Right lobe of liver (tissue), 6 donors: Measurements from ENCODE around the gene OOSP4B. TPM values are rescaled to one million over a fixed set of nuclear protein-coding genes. Genes with fewer than 3 reads are reported as not detected.
"Not testable (repeated sequence)": the region's sequence is repeated elsewhere in the genome, so short reads cannot be mapped to it uniquely, and the experiment has no call there.

Experiments
- ATAC-seq, 4 donors: fragments of 200-7000 bp; cut with Tn5 transposase; one replicate each; pipeline ENCODE4 v1.9.1; 2020; ENCODE audit warnings: mild to moderate bottlenecking in 4 of 4, moderate library complexity in 4 of 4
- DNase-seq, 3 donors: peaks; one replicate each; pipeline ENCODE4 v3.0.0-alpha.2; 2020
- H3K27ac ChIP-seq, 3 donors: fragments of 200-600 bp; one replicate each; pipeline ENCODE4 v1.8.0; 2022
- H3K27me3 ChIP-seq, 2 donors: fragments of 200-600 bp; one replicate each; pipeline ENCODE4 v1.8.0; 2022
- H3K36me3 ChIP-seq, 4 donors: fragments of 200-600 bp; sonication (generic) in 1 of 4; one replicate each; pipeline versions ENCODE4 v1.5.1 to v1.8.0; 2017 to 2022; ENCODE audit warnings: control low read depth in 1 of 4
- H3K4me1 ChIP-seq, 4 donors: fragments of 200-600 bp; sonication (generic) in 1 of 4; one replicate each; pipeline versions ENCODE4 v1.5.1 to v1.8.0; 2017 to 2022; ENCODE audit warnings: control low read depth in 1 of 4
- H3K4me3 ChIP-seq, 3 donors: fragments of 200-600 bp; one replicate each; pipeline ENCODE4 v1.8.0; 2022
- H3K9me3 ChIP-seq, 4 donors: fragments of 200-600 bp; sonication (generic) in 1 of 4; one replicate each; pipeline versions ENCODE4 v1.5.1 to v1.8.0; 2017 to 2022; ENCODE audit warnings: control low read depth in 1 of 4
- CTCF ChIP-seq, 4 donors: fragments of 200-600 bp in 3 of 4; fragments of 450-650 bp in 1 of 4; IDR thresholded peaks; one replicate each; pipeline versions ENCODE4 v1.5.1 to v1.8.0; 2016 to 2022; ENCODE audit warnings: antibody characterized with exemption in 4 of 4, mild to moderate bottlenecking in 2 of 4
- POLR2A ChIP-seq: fragments of 450-650 bp; IDR thresholded peaks from one replicate; pipeline ENCODE4 v1.6.1; 2017; ENCODE audit warnings: antibody characterized with exemption, mild to moderate bottlenecking
- WGBS: methylation state at CpG from one replicate; pipeline ENCODE4 v1.1.6; 2018; ENCODE audit warnings: low coverage, low lambda C conversion rate; ENCODE audit not compliant: insufficient coverage; ENCODE audit errors: missing lambda C conversion rate; 5-methylcytosine and 5-hydroxymethylcytosine counted together
- intact Hi-C, 2 donors: fragments of 100-400 bp; cut with DNase I; formaldehyde crosslinking; loops; one replicate each; pipeline versions ENCODE4 v1.11.2 to v1.14.1; 2022
- total RNA-seq, 6 experiments: library from RNA; depleted of rRNA in 2 of 6; stranded (reverse); fragments of >200 nt in 2 of 6; fragmentation: NEBNext Ultra II Directional in 3 of 6; extraction: Animal tissue kit (Norgen Biotek cat#: 25700) in 3 of 6; gene quantifications; one replicate each; pipeline versions ENCODE4 v1.1.0 to v1.2.4, GENCODE V29; 2016 to 2023
- donor health status: DM: no; HTN: yes; CAD: no.
- donor health status: DM: no; HTN: no; CAD: no.
- donor health status: DM: no; HTN: no; CAD: no.
- donor health status: DM: no; HTN: yes; CAD: no.
- donor health status: DM: no; HTN: yes; CAD: no.

Gene OOSP4B
- total RNA-seq, 6 experiments from 2014 or later, result not detected

GRCh38 chr11:60005360-60005759 lies 11.6 kb upstream of the OOSP4B start:
- no peak for TF ChIP-seq CTCF (IDR thresholded peaks at IDR 0.05)
- TF ChIP-seq POLR2A, result no peak
- intact Hi-C loops, result no loop called here
- no peak for DNase-seq
- Histone ChIP-seq H3K4me3 (no peak overlapping the region), H3K27me3 (no peaks in the 10 kb centered on the region), H3K36me3 (no peaks in the 10 kb centered on the region), H3K27ac (no peak overlapping the region), H3K4me1 (no peaks in the 10 kb centered on the region), H3K9me3 (no peaks in the 10 kb centered on the region)
- WGBS, result 59% methylated on average over 1 of the region's 1 CpG
- no peak for ATAC-seq

- no peaks in the 10 kb centered on the region for H3K4me1 ChIP-seq
- H3K9me3 ChIP-seq, result no peaks in the 10 kb centered on the region
- no peak for TF ChIP-seq CTCF (IDR thresholded peaks at IDR 0.05)
- no peak for TF ChIP-seq POLR2A
- H3K27me3 ChIP-seq, result no peaks in the 10 kb centered on the region
- no peak for ATAC-seq
- no peaks in the 10 kb centered on the region for H3K36me3 ChIP-seq
- H3K27ac ChIP-seq, result no peak overlapping the region
- intact Hi-C loops, result no loop called here
- no peak for DNase-seq
- no peak overlapping the region for H3K4me3 ChIP-seq
- 53% methylated on average over 7 of the region's 8 CpGs for WGBS
These were observed 1.1 kb downstream of the OOSP4B start for GRCh38 chr11:60018058-60018457.

- H3K4me1 ChIP-seq, intact Hi-C loops, ATAC-seq, H3K27ac ChIP-seq, DNase-seq, H3K9me3 ChIP-seq, H3K36me3 ChIP-seq, H3K27me3 ChIP-seq, H3K4me3 ChIP-seq: not testable (repeated sequence)
- WGBS, result no CpG with 5 or more reads among the region's 27 CpGs
These were observed 3.4 kb downstream of the OOSP4B start for GRCh38 chr11:60020376-60020775.

GRCh38 chr11:60029015-60029632 lies 12.1 kb downstream of the OOSP4B start:
- Histone ChIP-seq H3K9me3 (no peaks in the 10 kb centered on the region), H3K27ac (no peak overlapping the region), H3K4me3 (no peak overlapping the region), H3K27me3 (no peaks in the 10 kb centered on the region), H3K36me3 (no peaks in the 10 kb centered on the region), H3K4me1 (no peaks in the 10 kb centered on the region)
- intact Hi-C loops, result no loop called here
- no peak for TF ChIP-seq CTCF (IDR thresholded peaks at IDR 0.05)
- no peak for TF ChIP-seq POLR2A
- no peak for ATAC-seq
- DNase-seq, result no peak
- 38% methylated on average over 3 of the region's 3 CpGs for WGBS

GRCh38 chr11:60040109-60040508 lies 23.1 kb downstream of the OOSP4B start, which contains the start of gene OOSP2:
OOSP2 (plus strand) TSS chr11:60040409; CDS start chr11:60040460, 51 bp downstream.
- no peak for DNase-seq
- WGBS, result 55% methylated on average over 6 of the region's 8 CpGs
- ATAC-seq, result no peak
- TF ChIP-seq CTCF (IDR thresholded peaks at IDR 0.05) (no peak), POLR2A (no peak)
- intact Hi-C loops, result no loop called here
- Histone ChIP-seq H3K36me3 (no peaks in the 10 kb centered on the region), H3K27me3 (no peaks in the 10 kb centered on the region), H3K27ac (no peak within 1 kb of the TSS), H3K4me3 (no peak within 1 kb of the TSS), H3K4me1 (no peaks in the 10 kb centered on the region), H3K9me3 (no peaks in the 10 kb centered on the region)

- H3K27ac ChIP-seq, result not testable (repeated sequence)
These were observed 33.4 kb downstream of the OOSP4B start for GRCh38 chr11:60050422-60050821.

GRCh38 chr11:60050839-60051238 lies 33.9 kb downstream of the OOSP4B start:
- H3K4me1 ChIP-seq, H3K27me3 ChIP-seq, H3K9me3 ChIP-seq, intact Hi-C loops, DNase-seq, ATAC-seq, H3K36me3 ChIP-seq, H3K27ac ChIP-seq, H3K4me3 ChIP-seq: not testable (repeated sequence)
- WGBS, result 42% methylated on average over 3 of the region's 3 CpGs

More at GRCh38 chr11:60050422-60050821, 33.4 kb downstream of the OOSP4B start:
- H3K4me1 ChIP-seq, H3K9me3 ChIP-seq, ATAC-seq, intact Hi-C loops, H3K36me3 ChIP-seq, H3K27me3 ChIP-seq, H3K4me3 ChIP-seq, DNase-seq: not testable (repeated sequence)
